Astrocyte (in vitro differentiated cells and primary cell): ENCODE measurements around the gene FGF12.

Experiments used
- EZH2 ChIP-seq: IDR thresholded peaks from 2 replicates; pipeline ENCODE4 v1.6.1; 2012; ENCODE audit warnings: mild to moderate bottlenecking, low read length, inconsistent platforms; ENCODE audit not compliant: insufficient read depth
- TF ChIP-seq, protein P1 (sequence below): IDR thresholded peaks from 2 replicates; pipeline ENCODE4 v1.5.1; 2011; ENCODE audit warnings: low read depth, mild to moderate bottlenecking, inconsistent platforms, low read length, moderate library complexity; ENCODE audit not compliant: insufficient read depth

DNA sequence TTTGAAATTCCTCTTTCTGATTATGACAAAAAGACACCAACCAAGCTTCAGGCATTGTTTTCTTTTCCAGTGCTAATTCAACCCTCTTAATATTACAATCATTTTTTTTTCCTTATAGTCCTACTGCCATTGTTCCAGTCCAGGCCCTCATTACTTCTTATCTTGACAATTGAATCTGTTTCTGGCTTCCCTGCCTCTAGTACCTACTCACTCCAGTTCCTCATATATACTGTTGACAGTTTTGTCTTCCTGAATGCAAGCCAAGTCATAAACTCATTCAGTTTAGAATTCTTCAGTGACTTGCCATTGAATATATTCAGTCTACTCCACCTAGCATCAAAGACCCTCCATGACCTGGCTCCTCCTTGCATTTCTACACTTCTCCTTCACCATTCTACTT, 507.4 kb downstream of the FGF12 start:
- TF ChIP-seq EZH2 = no peak
- TF ChIP-seq, protein P1, sequence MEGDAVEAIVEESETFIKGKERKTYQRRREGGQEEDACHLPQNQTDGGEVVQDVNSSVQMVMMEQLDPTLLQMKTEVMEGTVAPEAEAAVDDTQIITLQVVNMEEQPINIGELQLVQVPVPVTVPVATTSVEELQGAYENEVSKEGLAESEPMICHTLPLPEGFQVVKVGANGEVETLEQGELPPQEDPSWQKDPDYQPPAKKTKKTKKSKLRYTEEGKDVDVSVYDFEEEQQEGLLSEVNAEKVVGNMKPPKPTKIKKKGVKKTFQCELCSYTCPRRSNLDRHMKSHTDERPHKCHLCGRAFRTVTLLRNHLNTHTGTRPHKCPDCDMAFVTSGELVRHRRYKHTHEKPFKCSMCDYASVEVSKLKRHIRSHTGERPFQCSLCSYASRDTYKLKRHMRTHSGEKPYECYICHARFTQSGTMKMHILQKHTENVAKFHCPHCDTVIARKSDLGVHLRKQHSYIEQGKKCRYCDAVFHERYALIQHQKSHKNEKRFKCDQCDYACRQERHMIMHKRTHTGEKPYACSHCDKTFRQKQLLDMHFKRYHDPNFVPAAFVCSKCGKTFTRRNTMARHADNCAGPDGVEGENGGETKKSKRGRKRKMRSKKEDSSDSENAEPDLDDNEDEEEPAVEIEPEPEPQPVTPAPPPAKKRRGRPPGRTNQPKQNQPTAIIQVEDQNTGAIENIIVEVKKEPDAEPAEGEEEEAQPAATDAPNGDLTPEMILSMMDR = no peak
